Measurements from ENCODE around the gene PLXNA2. TPM values are rescaled to one million over a fixed set of nuclear protein-coding genes. Genes with fewer than 3 reads are reported as not detected.

Gene PLXNA2
- total and polyA plus RNA-seq, 2 of the 13 experiments (the other 11 are each of a cell fraction or from before 2014, with no cell fraction given), result 1.1 to 2.1 TPM

- intact Hi-C loops (cut with micrococcal nuclease; ENCODE audit: unreplicated experiment), result no loop called here
- Histone ChIP-seq H3K27me3 (ENCODE audit: control insufficient read depth in 1 of 2, insufficient read depth in 2 of 2, low read length in 2 of 2) (no peaks in the 10 kb centered on the region), H4K20me1 (ENCODE audit: insufficient read depth, low read length) (no peaks in the 10 kb centered on the region), H3K4me3 (replicated peaks in 1 of 3; ENCODE audit: insufficient read depth in 1 of 3, low read depth in 2 of 3, low read length in 3 of 3) (no peak overlapping the region), H3K9ac (ENCODE audit: insufficient read depth, low read depth, low read length) (no peak overlapping the region), H3K4me1 (ENCODE audit: insufficient read depth, low read length) (no peaks in the 10 kb centered on the region), H3K79me2 (ENCODE audit: insufficient read depth, low read length) (no peaks in the 10 kb centered on the region), H3K9me3 (ENCODE audit: low read length) (no peaks in the 10 kb centered on the region), H3K4me2 (ENCODE audit: low read depth, low read length) (no peak overlapping the region), H3K36me3 (replicated peaks in 1 of 2; ENCODE audit: control insufficient read depth in 1 of 2, insufficient read depth in 2 of 2, low read length in 2 of 2) (no peaks in the 10 kb centered on the region), H2AFZ (ENCODE audit: low read length) (no peak overlapping the region), H3K27ac (ENCODE audit: extremely low read length, insufficient read depth, low read length) (no peak overlapping the region)
- 88% methylated on average over 4 of the region's 4 CpGs for WGBS (ENCODE audit: low lambda C conversion rate)
- no peak for DNase-seq (ENCODE audit: low spot score)
- ChIA-PET POLR2A (no interaction called here), CTCF (ENCODE audit: low intra/inter-chr PET ratio, low total read pairs) (interaction anchor here (1.2 kb wide), 1 partner anchor 58 kb away, joined by 5 read pairs; no protein-coding TSS in a partner anchor)
- peak; percentile 56; the same call in 2 of the 3 replicates for ATAC-seq
- in situ Hi-C loops (cut with HindIII; ENCODE audit: extremely low pct_ligation_motif_present, low pct_unique_long_range_greater_than_20kb), result no loop called here
- FAIRE-seq, result no peak
- TF ChIP-seq, protein P1, sequence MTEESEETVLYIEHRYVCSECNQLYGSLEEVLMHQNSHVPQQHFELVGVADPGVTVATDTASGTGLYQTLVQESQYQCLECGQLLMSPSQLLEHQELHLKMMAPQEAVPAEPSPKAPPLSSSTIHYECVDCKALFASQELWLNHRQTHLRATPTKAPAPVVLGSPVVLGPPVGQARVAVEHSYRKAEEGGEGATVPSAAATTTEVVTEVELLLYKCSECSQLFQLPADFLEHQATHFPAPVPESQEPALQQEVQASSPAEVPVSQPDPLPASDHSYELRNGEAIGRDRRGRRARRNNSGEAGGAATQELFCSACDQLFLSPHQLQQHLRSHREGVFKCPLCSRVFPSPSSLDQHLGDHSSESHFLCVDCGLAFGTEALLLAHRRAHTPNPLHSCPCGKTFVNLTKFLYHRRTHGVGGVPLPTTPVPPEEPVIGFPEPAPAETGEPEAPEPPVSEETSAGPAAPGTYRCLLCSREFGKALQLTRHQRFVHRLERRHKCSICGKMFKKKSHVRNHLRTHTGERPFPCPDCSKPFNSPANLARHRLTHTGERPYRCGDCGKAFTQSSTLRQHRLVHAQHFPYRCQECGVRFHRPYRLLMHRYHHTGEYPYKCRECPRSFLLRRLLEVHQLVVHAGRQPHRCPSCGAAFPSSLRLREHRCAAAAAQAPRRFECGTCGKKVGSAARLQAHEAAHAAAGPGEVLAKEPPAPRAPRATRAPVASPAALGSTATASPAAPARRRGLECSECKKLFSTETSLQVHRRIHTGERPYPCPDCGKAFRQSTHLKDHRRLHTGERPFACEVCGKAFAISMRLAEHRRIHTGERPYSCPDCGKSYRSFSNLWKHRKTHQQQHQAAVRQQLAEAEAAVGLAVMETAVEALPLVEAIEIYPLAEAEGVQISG (CRISPR knock-in tag; IDR thresholded peaks at IDR 0.05), result no peak
- TF ChIP-seq JARID2 (CRISPR knock-in tag; IDR thresholded peaks at IDR 0.05; ENCODE audit: insufficient replicate concordance) (no peak), STAG1 (CRISPR knock-in tag; IDR thresholded peaks at IDR 0.05) (peak; percentile 70), TBX2 (CRISPR knock-in tag; IDR thresholded peaks at IDR 0.05; ENCODE audit: borderline replicate concordance) (no peak), ZBTB38 (CRISPR knock-in tag; IDR thresholded peaks at IDR 0.05) (no peak), POLR2AphosphoS5 (IDR thresholded peaks at IDR 0.05; ENCODE audit: low read depth, low read length) (no peak), NAIF1 (CRISPR knock-in tag; IDR thresholded peaks at IDR 0.05; ENCODE audit: borderline replicate concordance) (no peak), SMC3 (IDR thresholded peaks at IDR 0.05; ENCODE audit: low read length) (peak; percentile 37; the same call in 1 of the 2 replicates), FOXP1 (IDR thresholded peaks at IDR 0.05) (no peak), FOXP1 (CRISPR knock-in tag; IDR thresholded peaks at IDR 0.05) (no peak), SRSF1 (optimal IDR thresholded peaks at IDR 0.05; ENCODE audit: low read depth, low read length) (no peak), ZNF644 (CRISPR knock-in tag; IDR thresholded peaks at IDR 0.05; ENCODE audit: low read depth) (no peak), TCF7 (IDR thresholded peaks at IDR 0.05; ENCODE audit: low read depth) (no peak), SP140L (CRISPR knock-in tag; IDR thresholded peaks at IDR 0.05; ENCODE audit: borderline replicate concordance) (no peak), RAD21 (CRISPR knock-in tag; IDR thresholded peaks at IDR 0.05) (0 out of 2 replicates have a peak, but pooled peaks have one; percentile 17), DBP (CRISPR knock-in tag; IDR thresholded peaks at IDR 0.05; ENCODE audit: not compliant biosample characterization) (no peak)
- TF ChIP-seq, protein P2, sequence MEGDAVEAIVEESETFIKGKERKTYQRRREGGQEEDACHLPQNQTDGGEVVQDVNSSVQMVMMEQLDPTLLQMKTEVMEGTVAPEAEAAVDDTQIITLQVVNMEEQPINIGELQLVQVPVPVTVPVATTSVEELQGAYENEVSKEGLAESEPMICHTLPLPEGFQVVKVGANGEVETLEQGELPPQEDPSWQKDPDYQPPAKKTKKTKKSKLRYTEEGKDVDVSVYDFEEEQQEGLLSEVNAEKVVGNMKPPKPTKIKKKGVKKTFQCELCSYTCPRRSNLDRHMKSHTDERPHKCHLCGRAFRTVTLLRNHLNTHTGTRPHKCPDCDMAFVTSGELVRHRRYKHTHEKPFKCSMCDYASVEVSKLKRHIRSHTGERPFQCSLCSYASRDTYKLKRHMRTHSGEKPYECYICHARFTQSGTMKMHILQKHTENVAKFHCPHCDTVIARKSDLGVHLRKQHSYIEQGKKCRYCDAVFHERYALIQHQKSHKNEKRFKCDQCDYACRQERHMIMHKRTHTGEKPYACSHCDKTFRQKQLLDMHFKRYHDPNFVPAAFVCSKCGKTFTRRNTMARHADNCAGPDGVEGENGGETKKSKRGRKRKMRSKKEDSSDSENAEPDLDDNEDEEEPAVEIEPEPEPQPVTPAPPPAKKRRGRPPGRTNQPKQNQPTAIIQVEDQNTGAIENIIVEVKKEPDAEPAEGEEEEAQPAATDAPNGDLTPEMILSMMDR (CRISPR knock-in tag; IDR thresholded peaks at IDR 0.05), result peak; percentile 64
- no TSS peak for BruUV-seq (replicated peaks)
Measured at GRCh38 chr1:208190784-208191183, 53.4 kb downstream of the PLXNA2 start.

Measured in HepG2 (cell line).